Endothelial cell of hepatic sinusoid (primary cell): ENCODE results near the gene MELTF.
"Not testable (repeated sequence)": the region's sequence is repeated elsewhere in the genome, so short reads cannot be mapped to it uniquely, and the experiment has no call there.

Source experiments
- in situ Hi-C: cut with HindIII; loops from 2 replicates; pipeline ENCODE4 v1.10.0; 2017; ENCODE audit warnings: low sequenced_read_pairs

MELTF gene

GRCh38 chr3:197029511-197030167 lies at the start of gene MELTF:
Gene MELTF (minus strand): TSS chr3:197029817. CDS start chr3:197029702, 115 bp downstream.
- in situ Hi-C loops, result no loop called here

GRCh38 chr3:197076415-197076814 lies 46.8 kb upstream of the MELTF start:
- in situ Hi-C loops, result no loop called here

GRCh38 chr3:197068077-197068476 lies 38.5 kb upstream of the MELTF start:
- in situ Hi-C loops, result no loop called here

GRCh38 chr3:197064771-197065170 lies 35.2 kb upstream of the MELTF start:
- in situ Hi-C loops, result no loop called here

- in situ Hi-C loops, result no loop called here
These were observed 32.8 kb upstream of the MELTF start for GRCh38 chr3:197062446-197062845.

GRCh38 chr3:197051637-197052036 lies 22.0 kb upstream of the MELTF start:
- in situ Hi-C loops, result not testable (repeated sequence)

GRCh38 chr3:197050511-197050910 lies 20.9 kb upstream of the MELTF start:
- in situ Hi-C loops, result no loop called here

GRCh38 chr3:197042539-197042938 lies 12.9 kb upstream of the MELTF start:
- in situ Hi-C loops, result no loop called here

GRCh38 chr3:197041875-197042488 lies 12.4 kb upstream of the MELTF start:
- in situ Hi-C loops, result no loop called here

- in situ Hi-C loops, result no loop called here
These were observed 11.0 kb upstream of the MELTF start for GRCh38 chr3:197040658-197041057.

GRCh38 chr3:197038679-197039462 lies 9.3 kb upstream of the MELTF start:
- in situ Hi-C loops, result loop anchor here (5.0 kb wide), 3 partner anchors 42 to 92 kb away; no protein-coding TSS in a partner anchor

GRCh38 chr3:197035577-197035976 lies 6.0 kb upstream of the MELTF start:
- in situ Hi-C loops, result loop anchor here (5.0 kb wide), 3 partner anchors 38 to 88 kb away; no protein-coding TSS in a partner anchor

- in situ Hi-C loops, result loop anchor here (5.0 kb wide), 3 partner anchors 37 to 87 kb away; no protein-coding TSS in a partner anchor
These were observed 5.2 kb upstream of the MELTF start for GRCh38 chr3:197034778-197035177.

- in situ Hi-C loops, result not testable (repeated sequence)
These were observed 4.1 kb upstream of the MELTF start for GRCh38 chr3:197033764-197034163.

- in situ Hi-C loops, result no loop called here
These were observed 2.0 kb upstream of the MELTF start for GRCh38 chr3:197031315-197032285.

GRCh38 chr3:197030379-197031314 lies 1.0 kb upstream of the MELTF start:
- in situ Hi-C loops, result no loop called here

- in situ Hi-C loops, result no loop called here
These were observed 698 bp downstream of the MELTF start for GRCh38 chr3:197028728-197029510.

- in situ Hi-C loops, result no loop called here
These were observed 1.5 kb downstream of the MELTF start for GRCh38 chr3:197027896-197028727.
